ENCODE measurements around the gene PTPRE.

DNA sequence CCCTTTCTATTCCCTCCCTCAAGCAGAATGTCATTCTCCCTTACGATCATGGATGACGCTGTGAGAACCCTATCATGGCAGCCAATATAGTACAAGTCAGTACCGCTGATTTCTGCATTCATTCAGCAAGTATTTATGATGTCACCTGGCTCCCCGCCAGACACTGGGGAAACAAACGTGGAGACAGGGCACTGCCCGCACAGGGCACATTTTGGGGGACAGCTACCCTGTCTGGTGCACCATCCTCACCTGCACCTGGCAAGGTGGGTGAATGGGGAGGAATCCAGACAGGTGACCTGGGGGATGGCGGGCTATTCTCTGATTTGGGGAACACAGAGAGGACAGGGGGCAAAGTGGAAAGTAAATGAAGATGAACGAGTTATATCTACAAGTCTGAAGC lies 190.9 kb downstream of the PTPRE start:
- TF ChIP-seq, protein P1, sequence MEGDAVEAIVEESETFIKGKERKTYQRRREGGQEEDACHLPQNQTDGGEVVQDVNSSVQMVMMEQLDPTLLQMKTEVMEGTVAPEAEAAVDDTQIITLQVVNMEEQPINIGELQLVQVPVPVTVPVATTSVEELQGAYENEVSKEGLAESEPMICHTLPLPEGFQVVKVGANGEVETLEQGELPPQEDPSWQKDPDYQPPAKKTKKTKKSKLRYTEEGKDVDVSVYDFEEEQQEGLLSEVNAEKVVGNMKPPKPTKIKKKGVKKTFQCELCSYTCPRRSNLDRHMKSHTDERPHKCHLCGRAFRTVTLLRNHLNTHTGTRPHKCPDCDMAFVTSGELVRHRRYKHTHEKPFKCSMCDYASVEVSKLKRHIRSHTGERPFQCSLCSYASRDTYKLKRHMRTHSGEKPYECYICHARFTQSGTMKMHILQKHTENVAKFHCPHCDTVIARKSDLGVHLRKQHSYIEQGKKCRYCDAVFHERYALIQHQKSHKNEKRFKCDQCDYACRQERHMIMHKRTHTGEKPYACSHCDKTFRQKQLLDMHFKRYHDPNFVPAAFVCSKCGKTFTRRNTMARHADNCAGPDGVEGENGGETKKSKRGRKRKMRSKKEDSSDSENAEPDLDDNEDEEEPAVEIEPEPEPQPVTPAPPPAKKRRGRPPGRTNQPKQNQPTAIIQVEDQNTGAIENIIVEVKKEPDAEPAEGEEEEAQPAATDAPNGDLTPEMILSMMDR (IDR thresholded peaks at IDR 0.05) = no peak
- no peak for TF ChIP-seq POLR2A (IDR thresholded peaks at IDR 0.05)
